IMR-90 (cell line): ENCODE results near the gene NCDN. TPM values are rescaled to one million over a fixed set of nuclear protein-coding genes. Genes with fewer than 3 reads are reported as not detected.

ENCODE experiments used
- ATAC-seq: fragments of 200-7000 bp; cut with Tn5 transposase; 2 replicates; pipeline ENCODE4 v1.9.1; 2020; ENCODE audit warnings: low read depth, mild to moderate bottlenecking, moderate library complexity
- BruUV-seq: library from RNA; stranded (reverse); fragments of 400-500 nt; replicated peaks from 2 replicates; lab custom pipeline; 2021; lab: Mats Ljungman, UMichigan
- CTCF ChIA-PET: fragments of 300-600 bp; formaldehyde crosslinking; extraction: SDS; loops from one replicate; lab custom pipeline; 2021; ENCODE audit warnings: antibody characterized with exemption; lab: Yijun Ruan, JAX
- POLR2A ChIA-PET: fragments of 300-600 bp; sonication (Branson Sonifier 250); formaldehyde crosslinking; loops from one replicate; lab custom pipeline; 2022; ENCODE audit warnings: antibody characterized with exemption; ENCODE audit not compliant: unreplicated experiment; lab: Charles Lee
- DNase-seq: peaks from one replicate; pipeline ENCODE4 v3.0.0; 2013
- H2AFZ ChIP-seq: replicated peaks from 2 replicates; pipeline ENCODE3; 2013; ENCODE audit warnings: low read length, mild to moderate bottlenecking; ENCODE audit not compliant: poor library complexity
- H2AK5ac ChIP-seq: 2 replicates; pipeline ENCODE4 v1.6.1; 2013; ENCODE audit warnings: low read depth, low read length, inconsistent platforms
- H2AK9ac ChIP-seq: replicated peaks from 2 replicates; pipeline ENCODE3; 2013; ENCODE audit warnings: mild to moderate bottlenecking, low read depth, low read length, moderate library complexity; ENCODE audit not compliant: poor library complexity
- H2BK120ac ChIP-seq: 2 replicates; pipeline ENCODE4 v1.6.1; 2013; ENCODE audit warnings: low read depth, low read length, inconsistent platforms
- H2BK15ac ChIP-seq: 3 replicates; pipeline ENCODE4 v1.6.1; 2013; ENCODE audit warnings: low read depth, low read length, inconsistent platforms
- H2BK20ac ChIP-seq: 2 replicates; pipeline ENCODE4 v1.6.1; 2013; ENCODE audit warnings: low read depth, mild to moderate bottlenecking, inconsistent platforms, low read length, moderate library complexity
- H2BK5ac ChIP-seq: 2 replicates; pipeline ENCODE4 v1.6.1; 2013; ENCODE audit warnings: mild to moderate bottlenecking, low read depth, low read length, inconsistent platforms; ENCODE audit not compliant: poor library complexity, severe bottlenecking
- H3K14ac ChIP-seq: replicated peaks from 2 replicates; pipeline ENCODE4 v1.6.1; 2013; ENCODE audit warnings: low read depth, low read length, inconsistent platforms
- H3K18ac ChIP-seq: 2 replicates; pipeline ENCODE4 v1.6.1; 2013; ENCODE audit warnings: low read depth, low read length, control low read depth
- H3K23ac ChIP-seq: 2 replicates; pipeline ENCODE4 v1.6.1; 2013; ENCODE audit warnings: low read depth, low read length, inconsistent platforms
- H3K27ac ChIP-seq: 2 replicates; pipeline ENCODE4 v1.5.1; 2013; ENCODE audit warnings: mild to moderate bottlenecking, control low read depth, low read length; ENCODE audit not compliant: insufficient read depth
- H3K27me3 ChIP-seq: 2 replicates; pipeline ENCODE4 v1.6.1; 2013; ENCODE audit warnings: low read length; ENCODE audit not compliant: control insufficient read depth, insufficient read depth
- H3K36me3 ChIP-seq: 2 replicates; pipeline ENCODE4 v1.6.1; 2013; ENCODE audit warnings: low read length, mixed read lengths; ENCODE audit not compliant: control insufficient read depth, insufficient read depth
- H3K4ac ChIP-seq: 2 replicates; pipeline ENCODE4 v1.6.1; 2013; ENCODE audit warnings: low read depth, low read length, inconsistent platforms
- H3K4me1 ChIP-seq: 2 replicates; pipeline ENCODE4 v1.6.1; 2013; ENCODE audit warnings: low read length, mixed read lengths; ENCODE audit not compliant: control insufficient read depth, insufficient read depth
- H3K4me2 ChIP-seq: 2 replicates; pipeline ENCODE4 v1.6.1; 2013; ENCODE audit warnings: low read depth, mild to moderate bottlenecking, control low read depth, low read length, moderate library complexity
- H3K4me3 ChIP-seq: 2 replicates; pipeline ENCODE4 v1.5.1; 2013; ENCODE audit warnings: low read depth, mild to moderate bottlenecking, control low read depth, low read length, moderate library complexity; ENCODE audit not compliant: insufficient read depth
- H3K56ac ChIP-seq: 2 replicates; pipeline ENCODE4 v1.6.1; 2013; ENCODE audit warnings: low read length, inconsistent platforms; ENCODE audit not compliant: insufficient read depth; ENCODE audit errors: extremely low read depth
- H3K79me1 ChIP-seq, 2 experiments: 2 replicates each; pipeline ENCODE4 v1.6.1; 2013; ENCODE audit warnings: low read length in 2 of 2, inconsistent platforms in 1 of 2, low read depth in 1 of 2
- H3K9ac ChIP-seq: 2 replicates; pipeline ENCODE4 v1.6.1; 2013; ENCODE audit warnings: low read depth, low read length, control low read depth
- H3K9me1 ChIP-seq: 2 replicates; pipeline ENCODE4 v1.6.1; 2013; ENCODE audit warnings: low read length, inconsistent platforms; ENCODE audit not compliant: insufficient read depth
- H3K9me3 ChIP-seq: 2 replicates; pipeline ENCODE4 v1.6.1; 2013; ENCODE audit warnings: low read length; ENCODE audit not compliant: control insufficient read depth, insufficient read depth
- H4K20me1 ChIP-seq: 2 replicates; pipeline ENCODE4 v1.6.1; 2013; ENCODE audit warnings: low read length, inconsistent platforms; ENCODE audit not compliant: insufficient read depth
- H4K5ac ChIP-seq: 2 replicates; pipeline ENCODE4 v1.6.1; 2013; ENCODE audit warnings: mild to moderate bottlenecking, low read depth, low read length, control low read depth
- H4K8ac ChIP-seq, 2 experiments: 2 replicates each; pipeline ENCODE4 v1.6.1; 2013; ENCODE audit warnings: low read depth in 2 of 2, low read length in 2 of 2, control low read depth in 1 of 2, inconsistent platforms in 1 of 2
- H4K91ac ChIP-seq: 2 replicates; pipeline ENCODE4 v1.6.1; 2013; ENCODE audit warnings: low read depth, low read length, inconsistent platforms; ENCODE audit not compliant: insufficient read depth
- CEBPB ChIP-seq: IDR thresholded peaks from 2 replicates; pipeline ENCODE4 v1.6.1; 2012; ENCODE audit warnings: low read depth, low read length, improper control_type of control experiment
- CHD1 ChIP-seq: IDR thresholded peaks from 2 replicates; pipeline ENCODE4 v1.6.1; 2012; ENCODE audit warnings: low read depth, low read length, improper control_type of control experiment
- ELK1 ChIP-seq: fragments of 150-350 bp; IDR thresholded peaks from 2 replicates; pipeline ENCODE4 v1.6.1; 2016; ENCODE audit warnings: low read depth, mild to moderate bottlenecking, low read length, moderate library complexity, borderline replicate concordance
- MAZ ChIP-seq: IDR thresholded peaks from 2 replicates; pipeline ENCODE4 v1.6.1; 2012; ENCODE audit warnings: low read depth, mild to moderate bottlenecking, low read length, improper control_type of control experiment, moderate library complexity, borderline replicate concordance
- MXI1 ChIP-seq: IDR thresholded peaks from 2 replicates; pipeline ENCODE4 v1.6.1; 2012; ENCODE audit warnings: low read depth, mild to moderate bottlenecking, low read length, moderate library complexity, borderline replicate concordance
- USF2 ChIP-seq: fragments of 150-350 bp; IDR thresholded peaks from 2 replicates; pipeline ENCODE4 v1.6.1; 2017; ENCODE audit warnings: mild to moderate bottlenecking, antibody characterized with exemption, low read length, low read depth
- WGBS, 2 experiments: methylation state at CpG; one replicate each; pipeline versions ENCODE4 v1.1.5 to v1.1.7; 2013; ENCODE audit warnings: missing lambda C conversion rate in 2 of 2; ENCODE audit not compliant: insufficient read length in 1 of 2; ENCODE audit errors: extremely low coverage in 2 of 2; 5-methylcytosine and 5-hydroxymethylcytosine counted together
- dilution Hi-C: fragments of 300-500 bp; cut with HindIII; formaldehyde crosslinking; loops from one replicate; pipeline ENCODE4 v1.14.3; 2018; ENCODE audit warnings: low sequenced_read_pairs; ENCODE audit not compliant: unreplicated experiment
- in situ Hi-C: fragments of 300-500 bp; cut with MboI; formaldehyde crosslinking; loops from 3 replicates; pipeline ENCODE4 v1.14.3; 2019; ENCODE audit warnings: low sequenced_read_pairs, inconsistent platforms, mixed read lengths
- intact Hi-C: fragments of 100-400 bp; cut with micrococcal nuclease; formaldehyde crosslinking; loops from 2 replicates; pipeline ENCODE4 v1.10.0; 2022
- polyA plus RNA-seq, 3 experiments: library from polyadenylated mRNA; depleted of rRNA; stranded (reverse); fragments of >200 nt; gene quantifications; 2 replicates each; pipeline ENCODE4 v1.2.3, GENCODE V29; 2012; ENCODE audit warnings: low replicate concordance in 1 of 3
- total RNA-seq: library from RNA; depleted of rRNA; stranded (reverse); fragments of >200 nt; gene quantifications from 2 replicates; pipeline ENCODE4 v1.2.3, GENCODE V29; 2012

Gene NCDN
- total and polyA plus RNA-seq, 2 of the 4 experiments (the other 2 are of a cell fraction) = 10.0 to 38.8 TPM

GRCh38 chr1:35560256-35561225 is 2.9 kb downstream of the NCDN start:
- no peak overlapping the region for H3K56ac ChIP-seq
- no peak overlapping the region for H2AK5ac ChIP-seq
- H2BK120ac ChIP-seq = no peak overlapping the region
- H2AFZ ChIP-seq = no peak overlapping the region
- peaks cover under 1% of the 10 kb centered on the region for H3K9me1 ChIP-seq
- no peak overlapping the region for H3K4me2 ChIP-seq
- peaks cover 48% of the 10 kb centered on the region for H4K20me1 ChIP-seq
- dilution Hi-C loops = no loop called here
- no peak overlapping the region for H4K8ac ChIP-seq
- H2BK15ac ChIP-seq = no peak overlapping the region
- peaks cover 12 to 51% of the 10 kb centered on the region in 2 experiments for H3K79me1 ChIP-seq
- H3K4ac ChIP-seq = no peak overlapping the region
- intact Hi-C loops = no loop called here
- H3K27me3 ChIP-seq = no peaks in the 10 kb centered on the region
- H3K9me3 ChIP-seq = no peaks in the 10 kb centered on the region
- H2BK20ac ChIP-seq = no peak overlapping the region
- ChIA-PET POLR2A (no interaction called here), CTCF (interaction anchor here (1.3 kb wide), 1 partner anchor 110 kb away, joined by 4 read pairs; no protein-coding TSS in a partner anchor)
- no peak for DNase-seq
- H2BK5ac ChIP-seq = no peak overlapping the region
- H2AK9ac ChIP-seq = peak overlapping the region; percentile 33
- H3K27ac ChIP-seq = no peak overlapping the region
- H3K23ac ChIP-seq = no peak overlapping the region
- H4K5ac ChIP-seq = no peak overlapping the region
- WGBS, 2 experiments = 62% methylated on average over 25 of the region's 44 CpGs; no CpG with 5 or more reads in 1 of the 2 experiments
- ATAC-seq = no peak
- no TSS peak for BruUV-seq
- H3K36me3 ChIP-seq = peaks cover 34% of the 10 kb centered on the region
- TF ChIP-seq MXI1 (no peak), CEBPB (no peak), CHD1 (no peak), ELK1 (no peak), USF2 (no peak), MAZ (no peak)
- peaks cover 7% of the 10 kb centered on the region for H3K4me1 ChIP-seq
- H3K18ac ChIP-seq = no peak overlapping the region
- no peak overlapping the region for H3K4me3 ChIP-seq
- no peak overlapping the region for H3K14ac ChIP-seq
- H3K9ac ChIP-seq = no peak overlapping the region
- in situ Hi-C loops = loop anchor here (5.0 to 10.0 kb wide), 2 partner anchors 108 to 366 kb away; partner anchors contain the start of gene SFPQ
- no peak overlapping the region for H4K91ac ChIP-seq
